COLO668 (cell line): ENCODE data around the gene TERC.

Source experiments
- DNase-seq: peaks from one replicate; lab custom pipeline; 2025; ENCODE audit not compliant: unreplicated experiment; lab: John Stamatoyannopoulos, UW

Gene TERC

GRCh38 chr3:169764882-169765612 is at the start of gene TERC:
TERC (minus strand) TSS chr3:169765060.
- peak; percentile 86 for DNase-seq

- DNase-seq = peak; percentile 56
Measured at GRCh38 chr3:169813757-169814517, 49.1 kb upstream of the TERC start.

GRCh38 chr3:169813278-169813677 is 48.4 kb upstream of the TERC start:
- DNase-seq = no peak

- DNase-seq = peak; percentile 85
Measured at GRCh38 chr3:169812332-169813235, 47.7 kb upstream of the TERC start, which contains the start of the genes LRRC34 and LRRIQ4. LRRC34 (minus strand) TSS chr3:169812904; CDS start chr3:169812548, 356 bp downstream. LRRIQ4 (plus strand) TSS chr3:169812870; CDS start chr3:169821922, 9,052 bp downstream.

DNA sequence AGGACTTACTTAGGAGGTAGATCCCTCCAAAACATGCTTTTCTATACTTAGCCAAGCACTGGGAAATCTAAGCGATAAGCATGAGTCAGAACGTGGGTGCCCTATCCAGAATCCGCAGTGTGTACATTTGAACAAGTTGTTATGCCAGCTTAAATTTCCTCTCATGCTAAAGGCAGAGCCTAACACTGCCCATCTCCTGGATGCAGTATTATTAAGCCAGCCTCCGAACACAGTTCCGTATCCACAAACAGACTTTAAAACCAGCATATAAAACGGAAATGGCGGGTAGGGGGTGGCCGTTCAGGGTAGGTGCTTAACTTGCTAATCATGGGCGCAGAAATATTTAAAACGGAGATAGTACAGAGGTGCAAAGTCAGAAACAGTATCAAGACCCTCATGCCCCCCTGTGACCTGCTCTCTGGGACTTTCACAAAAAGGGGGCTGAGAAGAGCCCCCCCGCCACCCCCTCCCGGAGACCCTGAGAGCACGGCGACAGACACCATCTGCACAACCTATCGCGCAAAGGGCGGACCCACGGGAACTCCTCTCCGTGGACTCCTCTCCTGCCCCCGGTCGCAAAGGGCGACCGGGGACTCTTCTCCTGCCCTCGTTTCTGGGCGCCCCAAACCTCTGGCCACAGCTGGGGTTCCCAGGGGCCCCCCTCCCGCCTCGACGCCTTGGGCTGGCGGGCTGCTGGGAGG is 46.9 kb upstream of the TERC start:
- DNase-seq = peak; percentile 60

GRCh38 chr3:169809230-169809795 is 44.5 kb upstream of the TERC start:
- DNase-seq = no peak

DNA sequence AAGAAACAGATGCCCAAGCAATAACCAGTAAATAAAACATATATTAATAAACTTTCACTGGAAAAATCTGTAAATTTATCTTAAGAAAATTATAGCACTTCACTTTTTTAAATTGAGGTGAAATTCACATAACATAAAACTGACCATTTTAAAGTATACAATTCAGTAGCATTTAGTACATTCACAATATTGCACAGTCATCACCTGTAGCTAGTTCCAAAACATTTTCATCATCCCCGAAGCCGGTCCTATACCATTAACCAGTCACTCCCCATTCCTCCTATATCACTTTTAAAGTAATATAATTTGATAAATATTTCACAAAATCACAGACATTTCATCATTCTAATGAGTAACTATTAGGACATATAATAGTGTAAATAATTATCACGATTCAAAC is 39.8 kb upstream of the TERC start:
- no peak for DNase-seq

DNA sequence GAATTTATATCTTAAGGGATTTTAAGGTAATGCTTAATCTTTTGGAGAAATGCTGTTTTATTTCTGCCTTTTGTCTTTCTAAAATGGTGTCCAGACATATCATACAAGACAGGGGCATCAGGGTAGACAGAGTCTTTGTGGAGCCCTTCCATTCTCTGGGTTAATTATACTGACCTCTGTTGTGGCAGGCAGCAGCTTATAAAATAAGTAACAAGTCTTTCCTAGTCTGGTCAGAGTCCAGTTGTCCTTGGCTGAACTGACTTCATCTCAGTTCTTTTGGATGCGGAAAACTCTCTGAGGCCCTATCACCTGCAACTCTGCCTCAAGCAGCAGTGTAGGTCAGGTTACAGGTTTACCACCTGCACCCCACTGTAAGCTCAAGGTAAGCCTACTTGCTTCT is 27.5 kb upstream of the TERC start:
- DNase-seq = no peak

- no peak for DNase-seq
Measured at GRCh38 chr3:169790687-169791429, 26.0 kb upstream of the TERC start.

GRCh38 chr3:169790219-169790618 is 25.4 kb upstream of the TERC start:
- DNase-seq = no peak

- no peak for DNase-seq
Measured at GRCh38 chr3:169787791-169788190, 22.9 kb upstream of the TERC start.

DNA sequence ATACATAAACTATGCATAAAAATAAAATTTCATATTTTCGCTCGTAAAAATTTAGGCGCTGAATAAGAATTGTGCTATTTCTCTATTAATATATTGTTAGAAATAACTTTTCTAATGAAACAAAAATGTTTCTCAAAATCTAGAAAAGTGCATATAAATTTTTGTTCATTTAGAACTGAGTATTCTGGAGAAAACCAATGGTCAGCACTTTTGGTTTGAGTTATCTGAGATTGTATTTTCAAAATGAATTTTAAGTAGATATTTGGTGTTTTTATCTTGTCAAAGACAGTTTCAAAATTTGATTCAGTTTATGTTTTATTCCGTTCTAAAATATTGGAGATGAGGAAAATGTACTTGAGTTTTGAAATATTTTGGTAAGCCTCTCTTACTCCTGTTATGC is 22.3 kb upstream of the TERC start:
- no peak for DNase-seq

GRCh38 chr3:169781209-169781855 is 16.5 kb upstream of the TERC start:
- no peak for DNase-seq

DNA sequence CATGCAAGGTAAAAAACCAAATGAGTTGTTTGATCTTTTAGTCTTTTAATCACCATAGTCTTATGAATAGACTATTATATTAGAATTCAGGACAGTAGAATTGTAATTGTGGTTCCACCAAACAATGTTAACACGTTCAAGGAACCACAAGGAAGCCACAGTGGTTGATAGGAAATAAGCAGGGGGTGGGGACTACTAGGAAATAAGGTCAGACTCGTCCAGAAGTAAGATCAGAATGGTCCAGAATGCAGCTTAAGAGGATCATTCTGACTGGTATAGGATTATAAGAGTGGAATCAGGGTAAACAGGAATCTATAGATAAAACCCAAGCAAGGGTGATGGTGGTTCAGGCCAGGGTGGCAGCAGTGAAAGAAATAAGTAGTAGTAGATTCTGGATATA is 15.9 kb upstream of the TERC start:
- DNase-seq = no peak

DNA sequence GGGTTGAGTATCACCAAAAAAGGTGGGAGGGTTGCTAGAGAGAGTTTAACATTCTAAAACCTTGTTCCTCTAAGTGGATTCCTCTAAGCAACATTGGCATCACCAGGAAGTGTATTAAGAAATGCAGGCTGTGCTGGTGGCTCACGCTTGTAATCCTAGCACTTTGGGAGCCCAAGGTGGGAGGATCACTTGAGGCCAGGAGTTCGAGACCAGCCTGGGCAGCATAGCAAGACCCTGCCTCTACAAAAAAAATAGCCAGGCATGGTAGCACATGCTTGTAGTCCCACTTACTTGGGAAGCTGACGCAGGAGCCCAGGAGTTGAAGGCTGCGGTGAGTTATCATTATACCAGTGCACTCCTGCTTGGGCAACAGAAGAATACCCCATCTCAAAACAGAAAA is 13.0 kb upstream of the TERC start:
- DNase-seq = no peak

DNA sequence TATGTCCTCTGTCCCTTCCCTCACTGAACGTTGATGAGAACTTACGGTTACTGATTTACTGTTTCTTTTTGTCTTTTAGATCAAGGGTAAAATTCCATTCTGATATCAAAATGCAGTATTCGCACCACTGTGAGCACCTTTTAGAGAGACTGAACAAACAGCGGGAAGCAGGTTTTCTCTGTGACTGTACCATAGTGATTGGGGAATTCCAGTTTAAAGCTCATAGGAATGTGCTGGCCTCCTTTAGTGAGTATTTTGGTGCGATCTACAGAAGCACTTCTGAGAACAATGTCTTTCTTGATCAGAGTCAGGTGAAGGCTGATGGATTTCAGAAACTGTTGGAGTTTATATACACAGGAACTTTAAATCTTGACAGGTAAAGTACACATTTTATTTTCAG is 9.3 kb upstream of the TERC start:
- DNase-seq = no peak

GRCh38 chr3:169772897-169773816 is 8.3 kb upstream of the TERC start, which contains the start of gene MYNN:
MYNN (plus strand) TSS chr3:169773396; CDS start chr3:169774296, 900 bp downstream.
- DNase-seq = peak; percentile 87

DNA sequence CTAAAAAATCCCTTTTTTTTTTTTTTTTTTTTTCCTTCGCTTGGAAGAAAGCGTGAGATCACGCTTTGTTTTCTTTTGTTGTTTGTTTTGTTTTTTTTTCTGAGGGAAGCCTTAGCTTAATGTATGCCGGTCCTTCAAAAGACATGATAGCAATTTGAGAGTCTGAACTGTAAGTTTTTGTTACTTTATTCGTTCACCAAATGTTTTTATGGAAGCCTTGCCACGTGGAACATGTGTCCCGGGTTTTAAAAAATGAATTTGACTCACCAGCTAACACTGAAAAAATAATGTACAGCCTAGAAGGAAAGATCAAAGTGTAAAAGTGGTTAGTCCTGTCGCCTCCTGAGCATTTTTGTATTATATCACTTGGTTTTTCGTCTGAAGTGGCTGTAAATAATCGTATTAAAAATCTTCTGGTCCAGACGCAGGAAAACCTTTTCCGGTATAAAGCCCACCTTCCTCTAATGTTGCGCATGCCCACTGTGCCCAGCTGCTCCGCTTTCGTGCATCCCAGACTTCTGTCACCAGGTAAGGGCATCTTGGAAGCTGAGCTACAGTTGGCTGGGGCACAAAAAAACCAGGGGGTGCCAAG is 7.5 kb upstream of the TERC start:
- peak; percentile 69 for DNase-seq
